GM12878 (cell line): ENCODE results near the gene DCC. TPM values are rescaled to one million over a fixed set of nuclear protein-coding genes. Genes with fewer than 3 reads are reported as not detected.

Source experiments
- ATAC-seq: fragments of 200-7000 bp; cut with Tn5 transposase; 3 replicates; pipeline ENCODE4 v1.9.1; 2020; ENCODE audit warnings: mild to moderate bottlenecking, moderate library complexity
- BruUV-seq: library from RNA; stranded (reverse); fragments of 400-500 nt; replicated peaks from 2 replicates; lab custom pipeline; 2021; lab: Mats Ljungman, UMichigan
- CTCF ChIA-PET: fragments of 300-600 bp; sonication (Branson Sonifier 250); formaldehyde crosslinking; extraction: SDS; loops from one replicate; lab custom pipeline; 2021; ENCODE audit warnings: inconsistent platforms; lab: Yijun Ruan, JAX
- POLR2A ChIA-PET: fragments of 350-600 bp; formaldehyde crosslinking; extraction: SDS; loops from one replicate; lab custom pipeline; 2021; ENCODE audit warnings: inconsistent platforms; lab: Charles Lee
- RAD21 ChIA-PET: fragments of 300-600 bp; sonication (Branson Sonifier 250); formaldehyde crosslinking; loops from one replicate; lab custom pipeline; 2023; ENCODE audit warnings: antibody characterized with exemption; ENCODE audit not compliant: unreplicated experiment; lab: Charles Lee
- SMC1A ChIA-PET: fragments of 300-600 bp; sonication (Branson Sonifier 250); formaldehyde crosslinking; loops from one replicate; lab custom pipeline; 2023; ENCODE audit not compliant: unreplicated experiment, uncharacterized antibody; lab: Charles Lee
- DNase-seq: peaks from one replicate; pipeline ENCODE4 v3.0.0-alpha.2; 2011; ENCODE audit warnings: low read depth, low spot score
- FAIRE-seq: peaks from 3 replicates; lab custom pipeline; 2011; peaks lifted over from hg19 to GRCh38; lab: Jason Lieb, UNC
- H2AFZ ChIP-seq: 2 replicates; pipeline ENCODE4 v1.6.0; 2011; ENCODE audit warnings: low read depth, low read length, control low read depth; ENCODE audit not compliant: control insufficient read depth
- H3K27ac ChIP-seq: 2 replicates; pipeline ENCODE4 v1.5.1; 2011; ENCODE audit warnings: control low read depth; ENCODE audit not compliant: control insufficient read depth, insufficient read depth
- H3K27me3 ChIP-seq, 2 experiments: replicated peaks in 1 of 2; 2 replicates each; pipeline versions ENCODE4 v1.6.0 to v1.6.1; 2011; ENCODE audit warnings: low read length in 1 of 2; ENCODE audit not compliant: control insufficient read depth in 2 of 2, insufficient read depth in 2 of 2
- H3K36me3 ChIP-seq, 2 experiments: 2 replicates each; pipeline ENCODE4 v1.5.1; 2011; ENCODE audit warnings: low read length in 1 of 2; ENCODE audit not compliant: control insufficient read depth in 2 of 2, insufficient read depth in 2 of 2
- H3K4me1 ChIP-seq: 2 replicates; pipeline ENCODE4 v1.6.1; 2011; ENCODE audit warnings: mild to moderate bottlenecking, low read length, moderate library complexity, mixed read lengths; ENCODE audit not compliant: control insufficient read depth, insufficient read depth
- H3K4me2 ChIP-seq: 2 replicates; pipeline ENCODE4 v1.6.0; 2011; ENCODE audit warnings: control low read depth; ENCODE audit not compliant: control insufficient read depth, insufficient read depth
- H3K4me3 ChIP-seq: fragments of 200-600 bp; sonication (generic); 2 replicates; pipeline ENCODE4 v1.5.1; 2016
- H3K79me2 ChIP-seq: 2 replicates; pipeline ENCODE4 v1.6.0; 2011; ENCODE audit warnings: low read length; ENCODE audit not compliant: control insufficient read depth, insufficient read depth
- H3K9ac ChIP-seq: 2 replicates; pipeline ENCODE4 v1.8.0; 2011; ENCODE audit warnings: low read length, control low read depth, mixed read lengths; ENCODE audit not compliant: control insufficient read depth, insufficient read depth
- H3K9me3 ChIP-seq: replicated peaks from 3 replicates; pipeline ENCODE4 v1.5.1; 2011; ENCODE audit warnings: mild to moderate bottlenecking, low read length; ENCODE audit not compliant: control insufficient read depth, insufficient read depth
- H4K20me1 ChIP-seq: 2 replicates; pipeline ENCODE4 v1.6.0; 2011; ENCODE audit not compliant: control insufficient read depth, insufficient read depth
- CBX3 ChIP-seq: fragments of 200-600 bp; sonication (generic); IDR thresholded peaks from 2 replicates; pipeline ENCODE4 v1.6.1; 2016; ENCODE audit warnings: low read depth, borderline replicate concordance
- NRF1 ChIP-seq: conservative IDR thresholded peaks from 2 replicates; pipeline ENCODE4 v1.6.1; 2011; ENCODE audit warnings: mild to moderate bottlenecking, low read depth, low read length, improper control_type of control experiment
- RELB ChIP-seq: fragments of 450-650 bp; IDR thresholded peaks from 2 replicates; pipeline ENCODE4 v1.6.1; 2017; ENCODE audit warnings: low read depth, mild to moderate bottlenecking, moderate library complexity
- SMAD5 ChIP-seq: IDR thresholded peaks from 2 replicates; pipeline ENCODE4 v1.6.1; 2016; ENCODE audit warnings: antibody characterized with exemption, low read depth
- SP1 ChIP-seq: IDR thresholded peaks from one replicate; pipeline ENCODE4 v1.6.1; 2011; ENCODE audit warnings: low read depth, low read length
- YY1 ChIP-seq: IDR thresholded peaks from 2 replicates; pipeline ENCODE4 v1.6.1; 2011; ENCODE audit warnings: low read depth, mild to moderate bottlenecking, low read length
- ZNF24 ChIP-seq: fragments of 450-650 bp; IDR thresholded peaks from 2 replicates; pipeline ENCODE4 v1.6.1; 2017; ENCODE audit warnings: antibody characterized with exemption, mild to moderate bottlenecking
- ZNF384 ChIP-seq: IDR thresholded peaks from 2 replicates; pipeline ENCODE4 v1.6.1; 2012; ENCODE audit warnings: low read depth, mild to moderate bottlenecking, low read length, improper control_type of control experiment, borderline replicate concordance
- in situ Hi-C: fragments of 300-500 bp; cut with MboI; formaldehyde crosslinking; loops from 9 replicates; pipeline ENCODE4 v1.14.3; 2018; ENCODE audit warnings: mixed read lengths
- intact Hi-C: fragments of 100-400 bp; cut with micrococcal nuclease; formaldehyde crosslinking; loops from one replicate; pipeline ENCODE4 v1.14.2; 2022; ENCODE audit not compliant: unreplicated experiment
- polyA plus RNA-seq, 11 experiments: library from polyadenylated mRNA; depleted of rRNA in 4 of 11; unstranded in 6 of 11; stranded (reverse) in 5 of 11; fragments of >200 nt; fragmentation: Nextera tagmentation in 4 of 11; fragmentation: Illumina TruSeq in 1 of 11; extraction: Ambion mirVana in 4 of 11; extraction: Trizol in 1 of 11; gene quantifications; 1 replicate in 1 of 11; 2 replicates in 10 of 11; pipeline versions ENCODE4 v1.2.1 to v1.2.3, GENCODE V29; 2011 to 2016; ENCODE audit warnings: inconsistent platforms in 2 of 11, missing spikeins in 2 of 11, low read depth in 1 of 11
- total RNA-seq, 4 experiments: library from RNA; depleted of rRNA in 3 of 4; stranded (reverse); fragments of >200 nt in 3 of 4; fragmentation: Illumina TruSeq in 1 of 4; extraction: Trizol in 1 of 4; gene quantifications; 2 replicates each; pipeline versions ENCODE4 v1.2.1 to v1.2.3, GENCODE V29; 2013 to 2021

The DCC gene
- total and polyA plus RNA-seq, 10 of the 15 experiments (the other 5 are each of a cell fraction or from before 2014, with no cell fraction given) = 0.01 TPM; not detected in 9

- H2AFZ ChIP-seq = no peak overlapping the region
- BruUV-seq = no TSS peak
- H3K79me2 ChIP-seq = no peaks in the 10 kb centered on the region
- SMC1A ChIA-PET = interaction anchor here (0.7 kb wide), 1 partner anchor 9 kb away, joined by 3 read pairs; no protein-coding TSS in a partner anchor
- H3K27ac ChIP-seq = no peak overlapping the region
- DNase-seq (no peak), FAIRE-seq (no peak), ATAC-seq (no peak)
- no peak for TF ChIP-seq SP1
- TF ChIP-seq RELB = no peak
- TF ChIP-seq YY1 = no peak
- H3K4me1 ChIP-seq = no peaks in the 10 kb centered on the region
- in situ Hi-C loops = no loop called here
- no peak overlapping the region for H3K9ac ChIP-seq
- no peaks in the 10 kb centered on the region for H3K9me3 ChIP-seq
- POLR2A ChIA-PET = no interaction called here
- no peaks in the 10 kb centered on the region for H3K36me3 ChIP-seq
- no peak overlapping the region for H3K4me2 ChIP-seq
- no peak overlapping the region for H3K4me3 ChIP-seq
- H4K20me1 ChIP-seq = no peaks in the 10 kb centered on the region
- CTCF ChIA-PET = no interaction called here
- RAD21 ChIA-PET = no interaction called here
- H3K27me3 ChIP-seq = no peaks in the 10 kb centered on the region; a peak in 1 of 4 replicates
- intact Hi-C loops = no loop called here
These were observed 37.1 kb downstream of the DCC start for GRCh38 chr18:52377094-52377493.

DNA sequence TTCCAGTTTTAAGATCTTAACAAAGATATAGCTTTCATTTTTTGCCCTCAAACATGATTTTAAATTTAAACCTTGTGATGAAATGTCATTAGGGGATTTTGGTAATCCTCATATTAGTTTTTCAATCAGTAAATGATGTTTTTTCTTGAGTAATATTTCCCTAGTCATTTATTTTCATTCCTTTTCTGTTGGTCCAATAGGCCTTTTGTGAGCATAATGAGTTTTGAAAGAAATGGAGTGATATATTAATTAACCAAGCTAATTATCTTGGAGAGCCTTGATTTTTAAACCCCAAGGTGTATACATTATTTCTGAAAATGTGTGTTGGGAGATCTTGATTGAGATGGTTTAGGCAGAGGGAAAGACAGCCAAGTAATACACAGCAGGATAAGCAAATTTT lies 46.3 kb downstream of the DCC start:
- no peak overlapping the region for H3K4me3 ChIP-seq
- H3K9me3 ChIP-seq = no peaks in the 10 kb centered on the region
- intact Hi-C loops = no loop called here
- ChIA-PET RAD21 (no interaction called here), POLR2A (no interaction called here), SMC1A (interaction anchor here (1.1 to 1.2 kb wide), 2 partner anchors 9 to 17 kb away, joined by 3 to 4 read pairs; no protein-coding TSS in a partner anchor), CTCF (interaction anchor here (1.1 to 1.3 kb wide), 2 partner anchors 22 to 24 kb away, joined by 3 read pairs; no protein-coding TSS in a partner anchor)
- H3K9ac ChIP-seq = no peak overlapping the region
- ATAC-seq = no peak
- no peaks in the 10 kb centered on the region for H3K4me1 ChIP-seq
- H4K20me1 ChIP-seq = no peaks in the 10 kb centered on the region
- H2AFZ ChIP-seq = no peak overlapping the region
- no peak overlapping the region for H3K27ac ChIP-seq
- H3K36me3 ChIP-seq = no peaks in the 10 kb centered on the region
- in situ Hi-C loops = no loop called here
- BruUV-seq = no TSS peak
- H3K79me2 ChIP-seq = no peaks in the 10 kb centered on the region
- no peaks in the 10 kb centered on the region for H3K27me3 ChIP-seq
- no peak overlapping the region for H3K4me2 ChIP-seq
- TF ChIP-seq CBX3 (no peak), SMAD5 (no peak), ZNF384 (no peak), NRF1 (no peak), ZNF24 (no peak)
- FAIRE-seq = no peak
- DNase-seq = no peak
